Body of pancreas (tissue), 4 donors: ENCODE results near the gene ETS1. TPM values are rescaled to one million over a fixed set of nuclear protein-coding genes. Genes with fewer than 3 reads are reported as not detected.

Source experiments
- ATAC-seq: fragments of 150-250 bp; one replicate; pipeline ENCODE4 v1.9.1; 2016
- DNase-seq, 4 donors: peaks; one replicate each; pipeline ENCODE4 v3.0.0-alpha.2; 2019
- H3K27ac ChIP-seq, 4 donors: fragments of 200-600 bp; sonication (generic); 1 replicate in 3 of 4; 2 replicates in 1 of 4; pipeline versions ENCODE4 v1.5.1 to v1.6.1; 2016 to 2019; ENCODE audit warnings: mild to moderate bottlenecking in 1 of 4, mixed read lengths in 1 of 4, moderate library complexity in 1 of 4
- H3K27me3 ChIP-seq, 2 donors: fragments of 200-600 bp; sonication (generic); one replicate each; pipeline ENCODE4 v1.6.0; 2016; ENCODE audit warnings: mild to moderate bottlenecking in 1 of 2
- H3K36me3 ChIP-seq, 2 donors: fragments of 200-600 bp; sonication (generic); replicated peaks in 1 of 2; 2 replicates each; pipeline ENCODE4 v1.5.1; 2016; ENCODE audit warnings: low read depth in 2 of 2; ENCODE audit not compliant: insufficient read depth in 1 of 2
- H3K4me1 ChIP-seq: fragments of 200-600 bp; sonication (generic); one replicate; pipeline ENCODE4 v1.6.0; 2016
- H3K4me3 ChIP-seq, 2 donors: fragments of 200-600 bp; sonication (generic); 1 replicate in 1 of 2; 2 replicates in 1 of 2; pipeline ENCODE4 v1.5.1; 2016 to 2019
- H3K9me3 ChIP-seq, 3 donors: fragments of 200-600 bp; sonication (generic); 1 replicate in 2 of 3; 2 replicates in 1 of 3; pipeline ENCODE4 v1.5.1; 2016
- POLR2A ChIP-seq, 3 donors: fragments of 450-650 bp; IDR thresholded peaks; one replicate each; pipeline ENCODE4 v1.6.1; 2016; ENCODE audit warnings: antibody characterized with exemption in 3 of 3, mild to moderate bottlenecking in 2 of 3
- WGBS, 2 donors: methylation state at CpG; one replicate each; pipeline ENCODE4 v1.1.5; 2017; 5-methylcytosine and 5-hydroxymethylcytosine counted together
- intact Hi-C: fragments of 100-400 bp; cut with DNase I; formaldehyde crosslinking; loops from one replicate; pipeline ENCODE4 v1.15.1; 2023
- total RNA-seq, 2 donors: library from RNA; depleted of rRNA; stranded (reverse); fragments of >200 nt; gene quantifications; one replicate each; pipeline ENCODE4 v1.1.0, GENCODE V29; 2016
- TF ChIP-seq, protein P1 (sequence below), 7 experiments: fragments of 450-650 bp in 4 of 7; fragments of 200-600 bp in 3 of 7; sonication (generic) in 3 of 7; IDR thresholded peaks; one replicate each; pipeline ENCODE4 v1.5.1; 2016 to 2019; ENCODE audit warnings: antibody characterized with exemption in 7 of 7

The ETS1 gene
- total RNA-seq, 2 donors from 2014 or later = 20.0 to 22.7 TPM

- H3K36me3 ChIP-seq = peaks cover 0 to 3% of the 10 kb centered on the region in 2 donors
- intact Hi-C loops = no loop called here
- no peaks in the 10 kb centered on the region for H3K27me3 ChIP-seq
- no peak overlapping the region for H3K4me3 ChIP-seq
- H3K9me3 ChIP-seq = no peaks in the 10 kb centered on the region
- no peak for DNase-seq
- WGBS, 2 donors = 67 to 71% methylated on average over 3 of the region's 3 CpGs
- no peak for ATAC-seq
- no peak overlapping the region for H3K27ac ChIP-seq
- peaks cover 22% of the 10 kb centered on the region for H3K4me1 ChIP-seq
- TF ChIP-seq, protein P1, sequence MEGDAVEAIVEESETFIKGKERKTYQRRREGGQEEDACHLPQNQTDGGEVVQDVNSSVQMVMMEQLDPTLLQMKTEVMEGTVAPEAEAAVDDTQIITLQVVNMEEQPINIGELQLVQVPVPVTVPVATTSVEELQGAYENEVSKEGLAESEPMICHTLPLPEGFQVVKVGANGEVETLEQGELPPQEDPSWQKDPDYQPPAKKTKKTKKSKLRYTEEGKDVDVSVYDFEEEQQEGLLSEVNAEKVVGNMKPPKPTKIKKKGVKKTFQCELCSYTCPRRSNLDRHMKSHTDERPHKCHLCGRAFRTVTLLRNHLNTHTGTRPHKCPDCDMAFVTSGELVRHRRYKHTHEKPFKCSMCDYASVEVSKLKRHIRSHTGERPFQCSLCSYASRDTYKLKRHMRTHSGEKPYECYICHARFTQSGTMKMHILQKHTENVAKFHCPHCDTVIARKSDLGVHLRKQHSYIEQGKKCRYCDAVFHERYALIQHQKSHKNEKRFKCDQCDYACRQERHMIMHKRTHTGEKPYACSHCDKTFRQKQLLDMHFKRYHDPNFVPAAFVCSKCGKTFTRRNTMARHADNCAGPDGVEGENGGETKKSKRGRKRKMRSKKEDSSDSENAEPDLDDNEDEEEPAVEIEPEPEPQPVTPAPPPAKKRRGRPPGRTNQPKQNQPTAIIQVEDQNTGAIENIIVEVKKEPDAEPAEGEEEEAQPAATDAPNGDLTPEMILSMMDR (IDR thresholded peaks at IDR 0.05) = no peak
- TF ChIP-seq POLR2A (IDR thresholded peaks at IDR 0.05) = no peak
Observed at GRCh38 chr11:128491195-128491936, 96.0 kb downstream of the ETS1 start.

DNA sequence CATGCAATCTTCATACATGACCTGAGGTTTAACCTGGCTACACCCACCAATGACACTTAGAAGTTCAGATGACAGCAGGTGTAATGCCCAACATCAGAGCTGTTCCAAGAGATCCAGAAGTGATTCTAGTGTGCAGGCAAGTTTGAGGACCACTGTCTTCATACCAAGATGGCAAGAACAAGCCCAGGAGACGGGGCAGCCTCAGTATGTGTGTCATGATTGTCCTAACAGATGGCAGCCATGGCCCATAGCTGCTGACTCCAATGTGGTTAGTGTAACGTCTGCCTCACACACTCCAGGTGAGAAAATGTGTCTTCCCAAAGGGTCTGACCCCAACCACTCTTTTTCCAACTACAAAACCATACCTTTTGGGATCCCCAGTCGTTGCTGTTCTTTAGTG, 97.3 kb downstream of the ETS1 start:
- H3K4me1 ChIP-seq = peaks cover 13% of the 10 kb centered on the region
- H3K4me3 ChIP-seq = no peak overlapping the region
- intact Hi-C loops = no loop called here
- H3K27me3 ChIP-seq = no peaks in the 10 kb centered on the region
- 66 to 88% methylated on average over 3 of the region's 3 CpGs for WGBS, 2 donors
- no peak for TF ChIP-seq POLR2A (IDR thresholded peaks at IDR 0.05)
- DNase-seq (no peak), ATAC-seq (no peak)
- H3K9me3 ChIP-seq = no peaks in the 10 kb centered on the region
- H3K27ac ChIP-seq = no peak overlapping the region
- peaks cover 0 to 7% of the 10 kb centered on the region in 2 donors for H3K36me3 ChIP-seq

DNA sequence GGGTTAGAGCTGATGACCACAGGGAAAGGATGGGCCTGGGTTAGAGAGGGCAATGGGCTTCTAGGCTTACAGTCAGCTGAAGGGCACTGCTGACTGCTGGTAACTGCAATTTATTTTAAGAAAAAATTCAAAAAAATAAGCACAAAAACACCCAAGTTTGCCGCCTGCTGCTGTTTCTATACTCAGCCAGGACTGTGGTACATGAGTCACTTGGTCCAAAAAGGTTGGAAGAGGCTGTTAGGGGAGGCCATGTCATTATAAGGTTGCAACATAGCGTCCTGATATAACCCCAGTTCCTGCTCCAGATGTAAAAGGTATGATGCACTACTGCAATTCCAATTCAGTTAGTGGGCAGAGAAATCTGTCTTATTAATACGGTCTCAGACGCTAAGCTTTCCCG, 98.9 kb downstream of the ETS1 start:
- Histone ChIP-seq H3K27ac (no peak overlapping the region), H3K36me3 (peaks cover 0 to 9% of the 10 kb centered on the region in 2 donors), H3K27me3 (no peaks in the 10 kb centered on the region), H3K4me1 (peaks cover 7% of the 10 kb centered on the region), H3K9me3 (no peaks in the 10 kb centered on the region), H3K4me3 (no peak overlapping the region)
- intact Hi-C loops = no loop called here
- DNase-seq (peak in 1 of 4 donors; percentile 30), ATAC-seq (peak; percentile 42)
- TF ChIP-seq, protein P1 (IDR thresholded peaks at IDR 0.05) = no peak
- no peak for TF ChIP-seq POLR2A (IDR thresholded peaks at IDR 0.05)
- WGBS, 2 donors = 86 to 92% methylated on average over 5 of the region's 5 CpGs

- TF ChIP-seq, protein P1 (IDR thresholded peaks at IDR 0.05) = no peak
- no peak for TF ChIP-seq POLR2A (IDR thresholded peaks at IDR 0.05)
- ATAC-seq = no peak
Observed at GRCh38 chr11:128487978-128488377, 99.4 kb downstream of the ETS1 start.

GRCh38 chr11:128484172-128484571, 103.2 kb downstream of the ETS1 start:
- ATAC-seq = no peak

More at GRCh38 chr11:128487978-128488377, 99.4 kb downstream of the ETS1 start:
- peaks cover 7% of the 10 kb centered on the region for H3K4me1 ChIP-seq
- H3K27ac ChIP-seq = no peak overlapping the region
- peaks cover 0 to 9% of the 10 kb centered on the region in 2 donors for H3K36me3 ChIP-seq
- no peak for DNase-seq
- intact Hi-C loops = no loop called here
- no peak overlapping the region for H3K4me3 ChIP-seq
- H3K9me3 ChIP-seq = no peaks in the 10 kb centered on the region
- 82 to 85% methylated on average over 5 of the region's 5 CpGs for WGBS, 2 donors
- H3K27me3 ChIP-seq = no peaks in the 10 kb centered on the region

More at GRCh38 chr11:128484172-128484571, 103.2 kb downstream of the ETS1 start:
- 60 to 62% methylated on average over 4 of the region's 4 CpGs for WGBS, 2 donors
- H3K4me3 ChIP-seq = no peak overlapping the region
- TF ChIP-seq POLR2A (IDR thresholded peaks at IDR 0.05) = no peak
- TF ChIP-seq, protein P1 (IDR thresholded peaks at IDR 0.05) = peak in 4 of 7 experiments; percentile 17 to 48 (median 28)
- no peaks in the 10 kb centered on the region for H3K9me3 ChIP-seq
- no peaks in the 10 kb centered on the region for H3K27me3 ChIP-seq
- intact Hi-C loops = no loop called here
- peaks cover 0 to 6% of the 10 kb centered on the region in 2 donors for H3K36me3 ChIP-seq
- peaks cover 7% of the 10 kb centered on the region for H3K4me1 ChIP-seq
- no peak overlapping the region for H3K27ac ChIP-seq
- peak in 1 of 4 donors; percentile 43 for DNase-seq
